M059J (cell line): Measurements from ENCODE around the gene FN1. TPM values are rescaled to one million over a fixed set of nuclear protein-coding genes. Genes with fewer than 3 reads are reported as not detected.
A peak's percentile ranks its signal among the peaks of the same experiment; 100 is the strongest.
"Not testable (repeated sequence)": the region's sequence is repeated elsewhere in the genome, so short reads cannot be mapped to it uniquely, and the experiment has no call there.

Experiments
- DNase-seq: peaks from one replicate; pipeline ENCODE4 v3.0.0-alpha.2; 2012; ENCODE audit warnings: low read depth
- total RNA-seq: library from RNA; depleted of rRNA; stranded (reverse); fragments of >200 nt; shearing (Covaris generic); gene quantifications from 2 replicates; pipeline ENCODE4 v1.2.3, GENCODE V29; 2014

Gene FN1
- total RNA-seq, 1 experiment from 2014 or later: 990 TPM

DNA sequence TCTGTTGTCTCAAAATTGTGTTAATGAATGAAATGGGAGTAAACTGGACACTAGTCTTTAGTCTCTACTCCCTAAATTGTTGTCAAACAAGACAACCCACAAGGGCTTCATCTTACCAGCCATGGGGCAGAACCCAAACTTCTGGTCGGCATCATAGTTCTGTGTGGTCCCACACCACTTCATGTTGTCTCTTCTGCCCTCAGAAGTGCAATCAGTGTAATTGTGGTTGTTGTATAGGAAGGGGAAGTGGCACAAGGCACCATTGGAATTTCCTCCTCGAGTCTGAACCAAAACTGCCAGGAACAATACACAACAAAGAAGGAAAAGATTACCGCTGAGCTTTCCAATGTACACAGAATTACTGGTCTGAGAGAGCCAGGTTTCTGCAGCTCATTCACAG, 12.6 kb downstream of the FN1 start:
- DNase-seq: no peak

- DNase-seq: no peak
Measured at GRCh38 chr2:215422676-215423075, 13.2 kb downstream of the FN1 start.

DNA sequence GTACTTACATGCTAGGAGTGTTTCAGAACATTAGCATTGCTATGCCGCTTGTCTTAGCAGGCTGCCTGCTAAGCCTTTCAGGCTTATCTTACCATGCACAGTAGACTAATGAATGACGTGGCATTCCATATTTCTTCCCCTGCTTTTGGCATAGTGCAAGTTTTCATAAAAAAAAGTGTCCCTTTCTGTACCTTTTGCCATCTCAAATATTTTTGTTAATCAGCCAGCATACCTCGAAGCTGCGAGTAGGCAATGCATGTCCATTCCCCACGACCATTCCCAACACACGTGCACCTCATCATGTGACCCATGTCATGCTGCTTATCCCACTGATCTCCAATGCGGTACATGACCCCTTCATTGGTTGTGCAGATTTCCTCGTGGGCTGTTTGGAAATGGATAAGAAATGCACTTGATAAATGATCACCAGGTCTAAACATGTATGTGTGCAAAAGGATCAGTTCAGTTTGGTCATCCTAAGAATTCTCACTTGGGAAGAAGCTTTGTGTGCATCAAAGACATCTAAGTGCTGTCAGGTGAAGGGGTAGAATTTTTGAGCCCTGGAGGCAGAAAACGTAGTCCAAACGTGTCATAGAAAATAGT, 13.9 kb downstream of the FN1 start:
- no peak for DNase-seq

DNA sequence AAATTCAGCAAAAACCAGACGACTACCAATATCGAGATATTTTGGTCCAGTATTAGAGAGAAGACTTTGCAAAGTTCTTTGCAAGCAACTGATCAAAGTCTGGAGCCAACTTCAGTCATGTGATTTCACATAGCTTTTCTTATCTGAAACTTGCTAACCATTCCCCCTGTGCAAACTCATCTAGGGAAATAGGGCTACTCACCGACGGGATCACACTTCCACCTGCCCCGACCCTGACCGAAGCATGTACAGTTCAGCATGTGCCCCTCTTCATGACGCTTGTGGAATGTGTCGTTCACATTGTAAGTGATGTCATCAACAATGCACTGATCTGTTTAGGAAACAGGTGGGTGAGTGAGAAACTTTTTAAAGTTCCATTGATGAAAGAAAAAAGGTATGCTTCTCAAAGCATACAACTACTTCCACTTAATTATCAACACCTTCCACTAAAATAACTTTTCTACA, 15.4 kb downstream of the FN1 start:
- no peak for DNase-seq

- DNase-seq: no peak
Measured at GRCh38 chr2:215419769-215420470, 15.9 kb downstream of the FN1 start.

GRCh38 chr2:215419113-215419512, 16.8 kb downstream of the FN1 start:
- DNase-seq: no peak

GRCh38 chr2:215418064-215418963, 17.6 kb downstream of the FN1 start:
- DNase-seq: no peak

GRCh38 chr2:215417400-215417951, 18.4 kb downstream of the FN1 start:
- no peak for DNase-seq

DNA sequence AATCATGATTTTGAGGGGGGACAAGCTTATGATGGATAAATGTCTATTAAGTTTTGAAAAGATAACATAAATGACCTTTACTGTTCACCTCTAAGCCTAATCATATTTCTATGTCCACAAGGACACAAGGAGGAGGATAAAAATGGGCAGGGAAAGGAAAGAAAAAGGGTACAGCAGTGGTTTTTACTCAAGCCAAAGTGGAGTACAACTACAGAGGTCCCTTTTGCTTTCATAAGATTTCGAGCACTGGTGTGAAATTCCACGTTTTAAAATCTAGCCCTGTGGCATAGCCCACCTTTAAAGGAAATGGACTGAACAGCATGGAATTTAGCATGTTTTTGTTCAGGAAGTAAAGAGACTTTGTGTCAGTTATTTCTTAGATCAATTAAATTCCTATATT, 19.2 kb downstream of the FN1 start:
- no peak for DNase-seq

- no peak for DNase-seq
Measured at GRCh38 chr2:215415820-215416577, 19.9 kb downstream of the FN1 start.

DNA sequence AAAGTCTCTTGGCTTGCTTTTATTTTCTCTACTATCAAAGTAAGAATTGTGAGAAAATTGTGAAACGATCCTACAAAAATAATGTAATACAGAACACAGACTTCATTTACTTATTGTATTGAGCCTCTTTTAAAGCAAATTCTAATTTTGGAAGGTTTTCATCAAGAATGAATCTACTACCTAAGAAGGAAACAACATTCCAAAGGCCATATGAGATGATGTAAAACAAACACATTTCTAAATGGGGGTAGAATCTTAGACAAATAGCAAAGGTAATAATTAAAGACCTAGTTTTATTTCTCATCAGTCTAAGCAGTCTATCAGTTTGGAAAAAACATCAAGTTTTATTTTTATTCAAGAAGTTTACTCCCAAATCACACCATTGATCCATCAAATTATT, 20.6 kb downstream of the FN1 start:
- no peak for DNase-seq

- no peak for DNase-seq
Measured at GRCh38 chr2:215414674-215415073, 21.2 kb downstream of the FN1 start.

- no peak for DNase-seq
Measured at GRCh38 chr2:215413974-215414373, 21.9 kb downstream of the FN1 start.

- no peak for DNase-seq
Measured at GRCh38 chr2:215413484-215413777, 22.4 kb downstream of the FN1 start.

- DNase-seq: no peak
Measured at GRCh38 chr2:215411941-215412743, 23.7 kb downstream of the FN1 start.

GRCh38 chr2:215410932-215411285, 25.0 kb downstream of the FN1 start:
- peak; percentile 95 for DNase-seq

DNA sequence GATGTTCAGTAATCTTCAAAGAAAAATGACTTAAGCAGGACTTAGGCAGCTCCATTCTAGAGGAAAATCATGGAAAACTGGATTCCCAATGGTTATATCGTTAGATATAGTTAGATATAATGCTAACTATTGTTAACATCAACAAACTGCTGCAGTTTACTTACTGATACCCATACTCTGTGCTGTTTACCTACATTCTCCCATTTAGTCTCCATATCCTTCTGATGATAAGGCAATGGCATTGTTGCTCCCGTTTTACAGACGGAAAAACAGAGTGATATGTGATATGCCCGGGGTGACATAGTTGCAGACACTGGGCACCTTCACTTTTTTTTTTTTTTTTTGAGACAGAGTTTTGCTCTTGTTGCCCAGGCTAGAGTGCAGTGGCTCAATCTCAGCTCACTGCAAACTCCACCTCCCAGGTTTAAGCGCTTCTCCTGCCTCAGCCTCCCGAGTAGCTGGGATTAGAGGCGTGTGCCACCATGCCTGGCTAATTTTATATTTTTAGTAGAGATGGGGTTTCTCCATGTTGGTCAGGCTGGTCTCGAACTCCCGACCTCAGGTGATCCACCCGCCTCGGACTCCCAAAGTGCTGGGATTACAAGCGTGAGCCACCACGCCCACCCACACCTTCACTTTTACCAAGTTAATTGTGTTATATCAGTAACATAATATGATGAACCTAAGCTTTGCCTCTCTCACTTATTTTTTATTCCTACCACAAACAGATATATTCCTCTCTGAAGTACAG, 25.5 kb downstream of the FN1 start:
- not testable (repeated sequence) for DNase-seq

- peak; percentile 57 for DNase-seq
Measured at GRCh38 chr2:215409331-215410127, 26.3 kb downstream of the FN1 start.

DNA sequence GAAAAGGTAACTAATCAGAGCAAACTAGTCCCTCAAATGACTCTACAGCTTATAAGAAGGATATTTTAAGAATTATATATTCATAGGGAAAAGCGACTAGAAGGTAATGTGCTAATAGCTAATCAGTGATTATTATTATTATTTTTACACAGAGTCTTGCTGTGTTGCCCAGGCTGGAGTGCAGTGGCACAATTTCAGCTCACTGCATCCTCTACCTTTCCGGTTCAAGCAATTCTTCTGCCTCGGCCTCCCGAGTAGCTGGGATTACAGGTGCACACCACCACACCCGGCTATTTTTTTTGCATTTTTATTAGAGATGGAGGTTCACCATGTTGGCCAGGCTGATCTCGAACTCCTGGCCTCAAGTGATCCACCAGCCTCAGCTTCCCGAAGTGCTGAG, 27.4 kb downstream of the FN1 start:
- not testable (repeated sequence) for DNase-seq
